HepG2 (cell line): ENCODE data around the gene SIX4. TPM values are rescaled to one million over a fixed set of nuclear protein-coding genes. Genes with fewer than 3 reads are reported as not detected.
A peak's percentile ranks its signal among the peaks of the same experiment; 100 is the strongest.

Source experiments
- BCL3 ChIP-seq: sonication (generic); formaldehyde crosslinking; IDR thresholded peaks from 2 replicates; pipeline ENCODE4 v1.5.1; 2020; ENCODE audit warnings: mild to moderate bottlenecking, missing genetic modification reagents, moderate library complexity
- DPF2 ChIP-seq: sonication (generic); formaldehyde crosslinking; IDR thresholded peaks from 2 replicates; pipeline ENCODE4 v1.4.0; 2020; ENCODE audit warnings: mild to moderate bottlenecking, low read depth, missing genetic modification reagents, borderline replicate concordance
- KDM5A ChIP-seq: fragments of 200-600 bp; sonication (generic); IDR thresholded peaks from 2 replicates; pipeline ENCODE4 v1.7.0; 2018; ENCODE audit warnings: antibody characterized with exemption, mild to moderate bottlenecking, low read length, borderline replicate concordance
- MBD4 ChIP-seq: IDR thresholded peaks from 2 replicates; pipeline ENCODE4 v1.6.1; 2012; ENCODE audit warnings: low read length, inconsistent platforms, borderline replicate concordance
- SIX4 ChIP-seq: sonication (generic); formaldehyde crosslinking; IDR thresholded peaks from 2 replicates; pipeline ENCODE4 v1.4.0; 2020; ENCODE audit warnings: missing genetic modification reagents
- SOX5 ChIP-seq: IDR thresholded peaks from 2 replicates; pipeline ENCODE4 v1.6.1; 2016; ENCODE audit warnings: borderline replicate concordance
- SRSF9 ChIP-seq: fragments of 200-400 bp; formaldehyde crosslinking; IDR thresholded peaks from 2 replicates; pipeline ENCODE4 v1.6.1; 2018; ENCODE audit warnings: borderline replicate concordance, mild to moderate bottlenecking, low read depth, low read length; ENCODE audit not compliant: insufficient read depth, poor library complexity, severe bottlenecking
- STAT5B ChIP-seq: sonication (generic); formaldehyde crosslinking; IDR thresholded peaks from 2 replicates; pipeline ENCODE4 v1.4.0; 2020; ENCODE audit warnings: missing genetic modification reagents
- TARDBP ChIP-seq: sonication (generic); formaldehyde crosslinking; IDR thresholded peaks from 2 replicates; pipeline ENCODE4 v1.8.0; 2022; ENCODE audit warnings: mild to moderate bottlenecking, missing genetic modification reagents
- TERF1 ChIP-seq: sonication (generic); formaldehyde crosslinking; IDR thresholded peaks from 2 replicates; pipeline ENCODE4 v1.8.0; 2022; ENCODE audit warnings: mild to moderate bottlenecking, missing genetic modification reagents, moderate library complexity
- ZFP36L1 ChIP-seq: sonication (generic); formaldehyde crosslinking; IDR thresholded peaks from 2 replicates; pipeline ENCODE4 v1.8.0; 2022; ENCODE audit warnings: mild to moderate bottlenecking, missing genetic modification reagents, moderate library complexity
- ZNF18 ChIP-seq: sonication (generic); formaldehyde crosslinking; IDR thresholded peaks from 2 replicates; pipeline ENCODE4 v1.8.0; 2022; ENCODE audit warnings: mild to moderate bottlenecking, missing genetic modification reagents; ENCODE audit not compliant: insufficient replicate concordance
- ZNF256 ChIP-seq: sonication (generic); formaldehyde crosslinking; conservative IDR thresholded peaks from 2 replicates; pipeline ENCODE4 v1.4.0; 2020; ENCODE audit warnings: missing genetic modification reagents
- ZNF318 ChIP-seq: sonication (generic); formaldehyde crosslinking; IDR thresholded peaks from 2 replicates; pipeline ENCODE4 v1.4.0; 2020; ENCODE audit warnings: mild to moderate bottlenecking, missing genetic modification reagents
- ZNF326 ChIP-seq: sonication (generic); formaldehyde crosslinking; IDR thresholded peaks from 2 replicates; pipeline ENCODE4 v1.4.0; 2020; ENCODE audit warnings: missing genetic modification reagents, borderline replicate concordance
- ZNF7 ChIP-seq: IDR thresholded peaks from 2 replicates; pipeline ENCODE4 v1.6.1; 2016; ENCODE audit warnings: missing biosample characterization, missing genetic modification reagents
- ZNF747 ChIP-seq: sonication (generic); formaldehyde crosslinking; IDR thresholded peaks from 2 replicates; pipeline ENCODE4 v1.8.1; 2023; ENCODE audit warnings: missing genetic modification reagents, mild to moderate bottlenecking, borderline replicate concordance
- ZSCAN21 ChIP-seq: sonication (generic); formaldehyde crosslinking; IDR thresholded peaks from 2 replicates; pipeline ENCODE4 v1.8.0; 2022; ENCODE audit warnings: mild to moderate bottlenecking, missing genetic modification reagents, moderate library complexity, borderline replicate concordance
- polyA plus RNA-seq, 8 experiments: library from polyadenylated mRNA; depleted of rRNA in 3 of 8; stranded (reverse) in 7 of 8; unstranded in 1 of 8; fragments of >200 nt; fragmentation: Illumina TruSeq in 4 of 8; extraction: Trizol in 4 of 8; gene quantifications; 2 replicates each; pipeline versions ENCODE4 v1.2.1 to v1.2.3, GENCODE V29; 2011 to 2016; ENCODE audit warnings: low read depth in 4 of 8, missing spikeins in 1 of 8, mixed read lengths in 1 of 8; ENCODE audit not compliant: insufficient read depth in 1 of 8
- total RNA-seq, 5 experiments: library from RNA; depleted of rRNA; stranded (reverse); fragments of >200 nt; fragmentation: Illumina TruSeq; extraction: Trizol; gene quantifications; 2 replicates each; pipeline ENCODE4 v1.2.3, GENCODE V29; 2016; ENCODE audit warnings: low read depth in 1 of 5

Gene SIX4
- total and polyA plus RNA-seq, 2 of the 13 experiments (the other 11 are each of a cell fraction or from before 2014, with no cell fraction given), result 5.0 to 6.0 TPM

- TF ChIP-seq ZNF318 (CRISPR knock-in tag), result no peak
- TF ChIP-seq SRSF9, result no peak
- 0 out of 2 replicates have a peak, but pooled peaks have one; percentile 49 for TF ChIP-seq ZFP36L1 (CRISPR knock-in tag)
- peak; percentile 59; the same call in 1 of the 2 replicates for TF ChIP-seq ZNF7 (CRISPR knock-in tag)
- no peak for TF ChIP-seq ZNF747 (CRISPR knock-in tag)
- TF ChIP-seq MBD4, result peak; percentile 2; the same call in 1 of the 2 replicates
- TF ChIP-seq ZNF18 (CRISPR knock-in tag), result no peak
- no peak for TF ChIP-seq STAT5B (CRISPR knock-in tag)
- TF ChIP-seq TERF1 (CRISPR knock-in tag), result no peak
- no peak for TF ChIP-seq KDM5A
- TF ChIP-seq SIX4 (CRISPR knock-in tag), result peak; percentile 56; the same call in 1 of the 2 replicates
- no peak for TF ChIP-seq ZSCAN21 (CRISPR knock-in tag)
- TF ChIP-seq DPF2, result peak; percentile 49; the same call in 1 of the 2 replicates
- TF ChIP-seq BCL3 (CRISPR knock-in tag), result no peak
- TF ChIP-seq ZNF326, result no peak
- TF ChIP-seq SOX5 (CRISPR knock-in tag), result peak; percentile 78; the same call in 1 of the 2 replicates
- no peak for TF ChIP-seq ZNF256 (CRISPR knock-in tag)
- TF ChIP-seq TARDBP (CRISPR knock-in tag), result 0 out of 2 replicates have a peak, but pooled peaks have one; percentile 22
Observed at GRCh38 chr14:60665177-60665550, 59.0 kb downstream of the SIX4 start (continued).
